CD14-positive monocyte (primary cell): ENCODE data around the gene SEMA6D. TPM values are rescaled to one million over a fixed set of nuclear protein-coding genes. Genes with fewer than 3 reads are reported as not detected.
"Not testable (repeated sequence)": the region's sequence is repeated elsewhere in the genome, so short reads cannot be mapped to it uniquely, and the experiment has no call there.

Source experiments
- DNase-seq, 3 donors: peaks; one replicate each; pipeline ENCODE4 v3.0.0-alpha.2; 2011 to 2022
- H2AFZ ChIP-seq: 2 replicates; pipeline ENCODE4 v1.6.0; 2012; ENCODE audit warnings: mild to moderate bottlenecking, low read depth, low read length, inconsistent platforms; ENCODE audit not compliant: insufficient read depth, poor library complexity, severe bottlenecking
- H3K27ac ChIP-seq, 2 donors: 1 replicate in 1 of 2; 2 replicates in 1 of 2; pipeline ENCODE4 v1.5.1; 2012 to 2013; ENCODE audit warnings: low read length in 2 of 2, control low read depth in 1 of 2, inconsistent platforms in 1 of 2, low read depth in 1 of 2, mild to moderate bottlenecking in 1 of 2
- H3K27me3 ChIP-seq, 2 donors: one replicate each; pipeline versions ENCODE4 v1.6.0 to v1.6.1; 2011 to 2013; ENCODE audit warnings: low read length in 2 of 2; ENCODE audit not compliant: control insufficient read depth in 2 of 2, insufficient read depth in 2 of 2
- H3K36me3 ChIP-seq, 2 donors: replicated peaks in 1 of 2; 1 replicate in 1 of 2; 2 replicates in 1 of 2; pipeline versions ENCODE4 v1.5.1 to v1.6.1; 2012 to 2013; ENCODE audit warnings: low read length in 2 of 2, control low read depth in 1 of 2, inconsistent platforms in 1 of 2, mild to moderate bottlenecking in 1 of 2; ENCODE audit not compliant: insufficient read depth in 2 of 2, control insufficient read depth in 1 of 2
- H3K4me1 ChIP-seq, 2 donors: 1 replicate in 1 of 2; 2 replicates in 1 of 2; pipeline versions ENCODE4 v1.5.1 to v1.6.1; 2012 to 2013; ENCODE audit warnings: low read length in 2 of 2, control low read depth in 1 of 2, inconsistent platforms in 1 of 2, mild to moderate bottlenecking in 1 of 2, moderate library complexity in 1 of 2; ENCODE audit not compliant: insufficient read depth in 2 of 2, control insufficient read depth in 1 of 2
- H3K4me2 ChIP-seq: replicated peaks from 2 replicates; pipeline ENCODE3; 2012; ENCODE audit warnings: low read length, moderate library complexity, mild to moderate bottlenecking; ENCODE audit not compliant: poor library complexity, severe bottlenecking; ENCODE audit errors: extremely low read depth
- H3K4me3 ChIP-seq, 3 experiments: fragments of 200-600 bp in 1 of 3; sonication (generic) in 1 of 3; replicated peaks in 1 of 3; 1 replicate in 2 of 3; 2 replicates in 1 of 3; pipeline ENCODE4 v1.5.1; 2011 to 2013; ENCODE audit warnings: low read length in 3 of 3, mild to moderate bottlenecking in 3 of 3, control low read depth in 2 of 3, low read depth in 2 of 3, inconsistent platforms in 1 of 3, moderate library complexity in 1 of 3
- H3K79me2 ChIP-seq: 2 replicates; pipeline ENCODE4 v1.6.0; 2012; ENCODE audit warnings: mild to moderate bottlenecking, control low read depth, inconsistent platforms, low read length, moderate library complexity; ENCODE audit not compliant: insufficient read depth
- H3K9ac ChIP-seq: 2 replicates; pipeline ENCODE4 v1.6.0; 2017; ENCODE audit warnings: low read length, mild to moderate bottlenecking; ENCODE audit not compliant: insufficient read depth, poor library complexity, severe bottlenecking
- H3K9me3 ChIP-seq, 2 donors: replicated peaks in 1 of 2; 1 replicate in 1 of 2; 2 replicates in 1 of 2; pipeline versions ENCODE4 v1.5.1 to v1.6.1; 2012 to 2013; ENCODE audit warnings: low read length in 2 of 2, control low read depth in 1 of 2; ENCODE audit not compliant: control insufficient read depth in 1 of 2, insufficient read depth in 1 of 2
- H4K20me1 ChIP-seq: 2 replicates; pipeline ENCODE4 v1.6.0; 2012; ENCODE audit warnings: mild to moderate bottlenecking, low read length, control low read depth, moderate library complexity; ENCODE audit not compliant: insufficient read depth
- H3K27ac Mint-ChIP-seq, 7 donors: one replicate each; pipeline ENCODE4 v1.8.0; 2020; ENCODE audit warnings: mild to moderate bottlenecking in 7 of 7, mixed read lengths in 7 of 7, moderate library complexity in 6 of 7, inconsistent platforms in 2 of 7
- H3K27me3 Mint-ChIP-seq, 3 donors: one replicate each; pipeline ENCODE4 v1.8.0; 2021 to 2022; ENCODE audit warnings: low read depth in 3 of 3, mild to moderate bottlenecking in 3 of 3, mixed read lengths in 3 of 3, moderate library complexity in 3 of 3, inconsistent platforms in 1 of 3
- H3K36me3 Mint-ChIP-seq, 2 donors: one replicate each; pipeline ENCODE4 v1.8.0; 2020; ENCODE audit warnings: mixed read lengths in 2 of 2, inconsistent platforms in 1 of 2, mild to moderate bottlenecking in 1 of 2
- H3K4me1 Mint-ChIP-seq: one replicate; pipeline ENCODE4 v1.8.0; 2020; ENCODE audit warnings: mild to moderate bottlenecking, mixed read lengths
- H3K4me3 Mint-ChIP-seq, 2 donors: one replicate each; pipeline ENCODE4 v1.8.0; 2020; ENCODE audit warnings: mild to moderate bottlenecking in 2 of 2, mixed read lengths in 2 of 2, moderate library complexity in 1 of 2
- H3K9me3 Mint-ChIP-seq, 7 donors: one replicate each; pipeline ENCODE4 v1.8.0; 2020 to 2022; ENCODE audit warnings: mixed read lengths in 7 of 7, mild to moderate bottlenecking in 6 of 7, moderate library complexity in 6 of 7, inconsistent platforms in 2 of 7
- WGBS: methylation state at CpG from one replicate; pipeline ENCODE4 v1.1.5; 2013; ENCODE audit warnings: missing lambda C conversion rate; ENCODE audit not compliant: insufficient coverage; 5-methylcytosine and 5-hydroxymethylcytosine counted together
- intact Hi-C, 2 donors: fragments of 100-400 bp; cut with micrococcal nuclease; formaldehyde crosslinking; loops; one replicate each; pipeline versions ENCODE4 v1.15.0 to v1.15.1; 2023
- polyA plus RNA-seq, 3 donors: library from polyadenylated mRNA; depleted of rRNA in 1 of 3; unstranded in 2 of 3; stranded (reverse) in 1 of 3; fragments of 300-500 nt in 2 of 3; fragments of >200 nt in 1 of 3; fragmentation: Illumina TruSeq in 2 of 3; gene quantifications; 1 replicate in 2 of 3; 2 replicates in 1 of 3; pipeline ENCODE4 v1.2.3, GENCODE V29; 2012 to 2021
- TF ChIP-seq, protein P1 (sequence below): fragments of 200-600 bp; IDR thresholded peaks from one replicate; pipeline ENCODE4 v1.8.0; 2022; ENCODE audit warnings: antibody characterized with exemption, mild to moderate bottlenecking

The SEMA6D gene
- polyA plus RNA-seq, 3 donors = not detected

DNA sequence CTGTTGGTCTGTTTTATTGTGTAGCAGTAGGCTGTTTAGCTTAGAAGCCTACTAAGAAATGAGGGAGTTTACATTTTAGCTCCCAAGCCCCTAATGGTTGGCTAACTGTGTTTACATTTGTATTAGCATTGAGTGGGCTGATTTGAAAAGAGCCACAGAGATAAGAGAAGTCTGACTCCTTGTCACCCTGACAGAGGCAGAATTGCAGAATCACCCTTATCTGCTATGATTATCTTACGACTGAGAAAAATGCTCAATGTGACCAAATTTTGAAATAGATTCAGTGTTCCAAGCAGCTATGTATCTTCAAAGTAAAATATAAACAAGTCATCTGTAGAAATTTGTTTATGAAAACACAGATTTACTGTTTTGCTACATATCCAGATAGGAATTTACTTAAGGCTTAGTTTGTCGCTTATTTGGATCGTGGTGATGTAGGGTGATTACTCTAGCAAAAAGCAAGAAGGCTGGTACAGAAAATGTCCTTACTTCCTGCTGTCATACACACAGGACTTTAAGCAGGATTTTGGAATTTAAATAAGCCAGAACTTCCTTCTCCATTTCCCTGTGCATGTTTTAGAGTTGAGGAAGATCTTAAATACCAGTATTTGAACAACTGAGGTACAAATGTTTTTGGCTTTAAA is 19.0 kb downstream of the SEMA6D start:
- Mint-ChIP-seq H3K36me3 (no peaks in the 10 kb centered on the region), H3K27ac (no peak overlapping the region), H3K4me3 (no peak overlapping the region), H3K4me1 (no peaks in the 10 kb centered on the region), H3K27me3 (peaks cover 3 to 4% (median 3%) of the 10 kb centered on the region in 3 donors), H3K9me3 (peaks cover 0 to 8% (median 0%) of the 10 kb centered on the region in 7 donors)
- no peaks in the 10 kb centered on the region for H4K20me1 ChIP-seq
- TF ChIP-seq, protein P1, sequence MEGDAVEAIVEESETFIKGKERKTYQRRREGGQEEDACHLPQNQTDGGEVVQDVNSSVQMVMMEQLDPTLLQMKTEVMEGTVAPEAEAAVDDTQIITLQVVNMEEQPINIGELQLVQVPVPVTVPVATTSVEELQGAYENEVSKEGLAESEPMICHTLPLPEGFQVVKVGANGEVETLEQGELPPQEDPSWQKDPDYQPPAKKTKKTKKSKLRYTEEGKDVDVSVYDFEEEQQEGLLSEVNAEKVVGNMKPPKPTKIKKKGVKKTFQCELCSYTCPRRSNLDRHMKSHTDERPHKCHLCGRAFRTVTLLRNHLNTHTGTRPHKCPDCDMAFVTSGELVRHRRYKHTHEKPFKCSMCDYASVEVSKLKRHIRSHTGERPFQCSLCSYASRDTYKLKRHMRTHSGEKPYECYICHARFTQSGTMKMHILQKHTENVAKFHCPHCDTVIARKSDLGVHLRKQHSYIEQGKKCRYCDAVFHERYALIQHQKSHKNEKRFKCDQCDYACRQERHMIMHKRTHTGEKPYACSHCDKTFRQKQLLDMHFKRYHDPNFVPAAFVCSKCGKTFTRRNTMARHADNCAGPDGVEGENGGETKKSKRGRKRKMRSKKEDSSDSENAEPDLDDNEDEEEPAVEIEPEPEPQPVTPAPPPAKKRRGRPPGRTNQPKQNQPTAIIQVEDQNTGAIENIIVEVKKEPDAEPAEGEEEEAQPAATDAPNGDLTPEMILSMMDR = no peak
- intact Hi-C loops = no loop called here
- DNase-seq = no peak
- H3K79me2 ChIP-seq = no peaks in the 10 kb centered on the region
- H2AFZ ChIP-seq = no peak overlapping the region
- no CpG with 5 or more reads among the region's 3 CpGs for WGBS
- no peaks in the 10 kb centered on the region for H3K27me3 ChIP-seq
- no peaks in the 10 kb centered on the region for H3K36me3 ChIP-seq
- no peak overlapping the region for H3K4me3 ChIP-seq
- H3K9me3 ChIP-seq = no peaks in the 10 kb centered on the region
- H3K4me1 ChIP-seq = no peaks in the 10 kb centered on the region
- H3K27ac ChIP-seq = no peak overlapping the region
- no peak overlapping the region for H3K9ac ChIP-seq
- no peak overlapping the region for H3K4me2 ChIP-seq

DNA sequence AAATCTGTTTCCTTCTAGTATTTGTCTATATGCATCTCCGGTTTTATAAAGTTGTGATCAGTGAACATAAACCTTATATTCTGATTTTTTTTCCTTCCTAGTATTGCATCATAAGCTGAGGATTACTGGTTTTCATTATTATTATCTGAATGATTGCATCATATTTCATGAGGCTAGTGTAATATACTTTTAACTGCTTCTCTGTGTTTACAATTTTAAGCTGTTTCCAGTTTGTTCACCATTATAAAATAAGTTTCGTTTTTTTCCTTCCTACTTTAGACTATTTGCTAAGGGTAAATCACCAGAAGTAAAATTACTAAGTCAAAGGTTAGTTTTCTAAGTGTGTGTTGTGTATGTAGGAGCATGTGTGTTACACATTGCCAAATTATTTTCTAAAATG is 20.2 kb downstream of the SEMA6D start:
- H3K4me3 Mint-ChIP-seq = no peak overlapping the region

DNA sequence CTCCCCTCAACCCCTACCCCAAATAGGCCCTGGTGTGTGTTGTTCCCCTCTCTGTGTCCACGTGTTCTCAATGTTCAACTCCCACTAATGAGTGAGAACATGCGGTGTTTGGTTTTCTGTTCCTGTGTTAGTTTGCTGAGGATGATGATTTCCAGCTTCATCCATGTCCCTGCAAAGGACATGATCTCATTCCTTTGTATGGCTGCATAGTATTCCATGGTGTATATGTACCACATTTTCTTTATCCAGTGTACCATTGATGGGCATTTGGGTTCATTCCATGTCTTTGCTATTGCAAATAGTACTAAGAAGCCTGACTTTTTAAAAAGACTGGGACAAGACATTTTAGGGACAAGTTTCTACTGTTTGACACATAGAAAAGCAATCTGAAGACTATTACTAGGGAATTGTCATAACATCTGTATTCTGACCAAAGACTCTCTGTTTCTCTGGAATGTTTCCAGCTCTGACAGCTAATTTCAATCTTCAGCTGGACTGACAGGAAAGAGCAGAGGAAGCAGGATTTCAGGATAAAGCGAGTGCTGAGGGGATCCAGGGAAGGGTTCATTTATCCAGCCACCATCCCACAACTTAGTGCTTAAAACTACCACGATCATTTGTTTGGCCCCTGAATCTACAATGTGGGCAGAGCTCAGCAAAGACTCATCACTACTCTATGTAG is 21.0 kb downstream of the SEMA6D start:
- H3K9ac ChIP-seq, H2AFZ ChIP-seq, H4K20me1 ChIP-seq, H3K36me3 Mint-ChIP-seq, H3K27ac ChIP-seq, H3K27me3 Mint-ChIP-seq, H3K4me2 ChIP-seq, H3K4me3 ChIP-seq, H3K36me3 ChIP-seq, H3K9me3 ChIP-seq, H3K4me3 Mint-ChIP-seq, H3K27ac Mint-ChIP-seq, H3K4me1 Mint-ChIP-seq, H3K79me2 ChIP-seq, H3K27me3 ChIP-seq, DNase-seq, H3K4me1 ChIP-seq, H3K9me3 Mint-ChIP-seq, intact Hi-C loops: not testable (repeated sequence)
- no CpG with 5 or more reads among the region's 4 CpGs for WGBS

More for the DNA sequence above, 20.2 kb downstream of the SEMA6D start:
- Mint-ChIP-seq H3K4me1 (no peaks in the 10 kb centered on the region), H3K9me3 (peaks cover 0 to 8% (median 2%) of the 10 kb centered on the region in 7 donors), H3K27me3 (peaks cover 3 to 4% (median 3%) of the 10 kb centered on the region in 3 donors), H3K36me3 (no peaks in the 10 kb centered on the region), H3K27ac (no peak overlapping the region)
- H3K9ac ChIP-seq = no peak overlapping the region
- no peak overlapping the region for H2AFZ ChIP-seq
- no peaks in the 10 kb centered on the region for H3K4me1 ChIP-seq
- no peaks in the 10 kb centered on the region for H3K79me2 ChIP-seq
- H3K27ac ChIP-seq = no peak overlapping the region
- no peak overlapping the region for H3K4me2 ChIP-seq
- no peak overlapping the region for H3K4me3 ChIP-seq
- no peak for DNase-seq
- no peaks in the 10 kb centered on the region for H4K20me1 ChIP-seq
- H3K9me3 ChIP-seq = no peaks in the 10 kb centered on the region
- no peaks in the 10 kb centered on the region for H3K27me3 ChIP-seq
- WGBS = no CpG with 5 or more reads among the region's 2 CpGs
- intact Hi-C loops = no loop called here
- TF ChIP-seq, protein P1 = no peak
- no peaks in the 10 kb centered on the region for H3K36me3 ChIP-seq
